HL-60/S4 (cell line): ENCODE data around the gene TUT7.

Experiments used
- in situ Hi-C: fragments of 300-500 bp; cut with MboI; formaldehyde crosslinking; loops from 2 replicates; pipeline ENCODE4 v1.14.3; 2022; ENCODE audit warnings: low sequenced_read_pairs

Gene TUT7

GRCh38 chr9:86262492-86262891, 91.7 kb downstream of the TUT7 start:
- in situ Hi-C loops = no loop called here

GRCh38 chr9:86259557-86259956, 94.7 kb downstream of the TUT7 start, which contains the start of gene C9orf153:
Gene C9orf153, minus strand, starts transcription at chr9:86259657. Its CDS starts 30,054 bp downstream, at chr9:86229603.
- in situ Hi-C loops = no loop called here

GRCh38 chr9:86257391-86257790, 96.8 kb downstream of the TUT7 start:
- in situ Hi-C loops = no loop called here

GRCh38 chr9:86256653-86257052, 97.6 kb downstream of the TUT7 start:
- in situ Hi-C loops = no loop called here

GRCh38 chr9:86253577-86253976, 100.6 kb downstream of the TUT7 start:
- in situ Hi-C loops = no loop called here

GRCh38 chr9:86252870-86253269, 101.3 kb downstream of the TUT7 start:
- in situ Hi-C loops = no loop called here

- in situ Hi-C loops = no loop called here
Observed at GRCh38 chr9:86250123-86250522, 104.1 kb downstream of the TUT7 start.

GRCh38 chr9:86248746-86249145, 105.5 kb downstream of the TUT7 start:
- in situ Hi-C loops = loop anchor here (25.0 kb wide), 1 partner anchor 436 kb away; no protein-coding TSS in a partner anchor

- in situ Hi-C loops = loop anchor here (25.0 kb wide), 1 partner anchor 434 kb away; no protein-coding TSS in a partner anchor
Observed at GRCh38 chr9:86246752-86247161, 107.5 kb downstream of the TUT7 start.

GRCh38 chr9:86242071-86242470, 112.1 kb downstream of the TUT7 start:
- in situ Hi-C loops = loop anchor here (25.0 kb wide), 1 partner anchor 430 kb away; no protein-coding TSS in a partner anchor

- in situ Hi-C loops = loop anchor here (25.0 kb wide), 1 partner anchor 429 kb away; no protein-coding TSS in a partner anchor
Observed at GRCh38 chr9:86241216-86241615, 113.0 kb downstream of the TUT7 start.

- in situ Hi-C loops = loop anchor here (25.0 kb wide), 1 partner anchor 427 kb away; no protein-coding TSS in a partner anchor
Observed at GRCh38 chr9:86238861-86239770, 115.1 kb downstream of the TUT7 start.
